ENCODE data around the gene FCHO2. TPM values are rescaled to one million over a fixed set of nuclear protein-coding genes. Genes with fewer than 3 reads are reported as not detected.
"Not testable (repeated sequence)": the region's sequence is repeated elsewhere in the genome, so short reads cannot be mapped to it uniquely, and the experiment has no call there.

The FCHO2 gene
- polyA plus RNA-seq, 6 donors from 2014 or later = 2.2 to 3.7 (median 3.1) TPM; not detected in 1

DNA sequence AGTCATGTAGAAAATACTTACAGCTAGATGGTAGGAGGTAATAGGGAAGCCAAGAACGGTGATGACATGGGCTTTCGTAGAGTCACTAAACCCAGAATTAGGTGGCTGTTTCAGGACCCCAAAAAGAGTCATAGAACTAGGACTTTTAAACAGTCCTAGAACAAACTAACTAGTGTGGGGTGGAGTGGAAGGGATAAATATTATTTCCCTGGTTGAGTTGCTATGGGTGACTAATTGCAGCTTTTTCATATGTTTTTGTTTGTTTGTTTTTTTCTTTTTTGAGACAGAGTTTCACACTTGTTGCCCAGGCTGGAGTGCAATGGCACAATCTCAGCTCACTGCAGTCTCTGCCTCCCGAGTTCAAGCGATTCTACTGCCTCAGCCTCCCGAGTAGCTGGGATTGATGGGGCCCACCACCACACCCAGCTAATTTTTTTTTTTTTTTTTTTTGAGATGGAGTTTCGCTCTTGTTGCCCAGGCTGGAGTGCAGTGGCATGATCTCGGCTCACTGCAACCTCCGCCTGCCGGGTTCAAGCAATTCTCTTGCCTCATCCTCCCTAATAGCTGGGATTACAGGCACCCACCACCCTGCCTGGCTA lies 69.2 kb downstream of the FCHO2 start:
- not testable (repeated sequence) for DNase-seq; ATAC-seq (ENCODE audit: low read depth in 2 of 2); H3K27me3 Mint-ChIP-seq; H3K4me3 Mint-ChIP-seq; H3K4me1 Mint-ChIP-seq; H3K9me3 Mint-ChIP-seq; H3K27ac Mint-ChIP-seq; H3K36me3 Mint-ChIP-seq

DNA sequence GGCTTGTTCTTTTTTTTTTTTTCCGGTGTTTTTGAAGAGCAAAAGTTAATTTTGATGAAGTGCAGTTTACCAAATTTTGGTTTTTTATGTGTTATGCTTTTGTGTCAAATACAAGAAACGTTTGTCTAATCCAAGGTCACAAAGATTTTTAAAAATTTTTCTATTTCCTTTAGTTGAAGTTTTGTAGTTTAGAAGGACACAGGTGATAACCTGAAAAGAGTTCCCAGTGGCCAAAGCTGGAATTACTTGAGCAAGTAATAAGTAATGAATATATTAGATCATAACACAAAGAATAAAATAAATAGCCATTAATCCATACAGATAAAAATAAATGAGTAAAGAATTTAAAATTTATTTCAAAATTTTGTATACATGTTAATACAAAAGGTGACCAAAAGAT lies 71.5 kb downstream of the FCHO2 start:
- Mint-ChIP-seq H3K4me3 (no peak overlapping the region), H3K36me3 (no peaks in the 10 kb centered on the region), H3K9me3 (no peaks in the 10 kb centered on the region), H3K27me3 (no peaks in the 10 kb centered on the region), H3K4me1 (no peaks in the 10 kb centered on the region), H3K27ac (no peak overlapping the region)
- DNase-seq (no peak), ATAC-seq (ENCODE audit: low read depth in 2 of 2) (no peak)

DNA sequence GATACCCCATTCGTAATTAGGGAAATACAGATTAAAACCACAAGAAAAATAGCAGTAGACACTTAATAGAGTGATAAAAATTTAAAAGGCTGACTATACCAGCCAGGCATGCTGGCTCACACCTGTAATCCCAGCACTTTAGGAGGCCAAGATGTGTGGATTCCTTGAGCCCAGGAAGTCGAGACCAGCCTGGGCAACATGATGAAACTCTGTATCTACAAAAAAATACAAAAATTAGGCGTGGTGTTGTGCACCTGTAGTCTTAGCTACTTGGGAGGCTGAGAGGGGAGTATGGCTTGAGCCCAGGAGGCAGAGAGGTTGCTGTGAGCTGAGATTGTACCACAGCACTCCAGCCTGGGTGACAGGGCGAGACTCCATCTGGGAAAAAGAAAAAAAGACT lies 72.0 kb downstream of the FCHO2 start:
- Mint-ChIP-seq H3K36me3 (no peaks in the 10 kb centered on the region), H3K4me3 (no peak overlapping the region), H3K27me3 (no peaks in the 10 kb centered on the region), H3K9me3 (no peaks in the 10 kb centered on the region), H3K27ac (no peak overlapping the region), H3K4me1 (no peaks in the 10 kb centered on the region)
- DNase-seq (no peak), ATAC-seq (ENCODE audit: low read depth in 2 of 2) (no peak)

DNA sequence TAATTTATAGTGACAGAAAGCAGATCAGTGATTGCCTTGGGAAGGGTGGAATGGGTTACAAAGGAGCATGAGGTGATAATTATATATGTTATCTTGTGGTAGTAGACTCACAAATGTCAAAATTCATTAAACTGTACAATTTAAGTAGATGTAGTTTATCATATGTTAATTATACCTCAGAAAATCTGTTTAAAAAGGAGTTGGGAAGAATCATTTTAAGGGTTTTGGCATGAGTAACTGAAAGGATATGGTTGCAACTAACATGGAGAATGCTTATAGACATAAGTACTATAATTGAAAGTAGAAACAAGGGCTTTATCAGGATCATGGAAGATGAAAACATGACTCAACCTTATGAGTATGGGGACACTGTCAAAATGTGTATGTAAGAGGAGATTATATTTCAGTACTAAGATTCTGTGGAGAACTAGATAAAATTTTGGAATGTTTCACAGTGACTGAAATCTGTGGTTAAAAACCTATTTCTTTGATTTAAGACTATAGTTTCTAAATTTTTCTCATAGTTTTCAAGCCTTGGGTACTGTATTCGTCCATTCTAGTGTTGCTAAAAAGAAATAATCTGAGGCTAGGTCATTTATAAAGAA lies 73.3 kb downstream of the FCHO2 start:
- Mint-ChIP-seq H3K4me3 (no peak overlapping the region), H3K27me3 (no peaks in the 10 kb centered on the region), H3K9me3 (no peaks in the 10 kb centered on the region), H3K4me1 (no peaks in the 10 kb centered on the region), H3K27ac (no peak overlapping the region), H3K36me3 (no peaks in the 10 kb centered on the region)
- no peak for DNase-seq
- no peak for ATAC-seq (ENCODE audit: low read depth in 2 of 2)

GRCh38 chr5:73030531-73030930 lies 74.7 kb downstream of the FCHO2 start:
- ATAC-seq (ENCODE audit: low read depth in 2 of 2) (no peak), DNase-seq (no peak)
- no peaks in the 10 kb centered on the region for H3K4me1 Mint-ChIP-seq
- no peak overlapping the region for H3K27ac Mint-ChIP-seq
- H3K9me3 Mint-ChIP-seq = no peaks in the 10 kb centered on the region
- no peak overlapping the region for H3K4me3 Mint-ChIP-seq
- H3K27me3 Mint-ChIP-seq = no peaks in the 10 kb centered on the region
- no peaks in the 10 kb centered on the region for H3K36me3 Mint-ChIP-seq

GRCh38 chr5:73030995-73031394 lies 75.2 kb downstream of the FCHO2 start:
- Mint-ChIP-seq H3K27ac (no peak overlapping the region), H3K36me3 (no peaks in the 10 kb centered on the region), H3K27me3 (no peaks in the 10 kb centered on the region), H3K4me1 (no peaks in the 10 kb centered on the region), H3K4me3 (no peak overlapping the region), H3K9me3 (no peaks in the 10 kb centered on the region)
- DNase-seq (no peak), ATAC-seq (ENCODE audit: low read depth in 2 of 2) (no peak)

GRCh38 chr5:73031839-73032238 lies 76.0 kb downstream of the FCHO2 start:
- Mint-ChIP-seq H3K27me3 (no peaks in the 10 kb centered on the region), H3K4me1 (no peaks in the 10 kb centered on the region), H3K9me3 (no peaks in the 10 kb centered on the region), H3K27ac (no peak overlapping the region), H3K4me3 (no peak overlapping the region), H3K36me3 (no peaks in the 10 kb centered on the region)
- ATAC-seq (ENCODE audit: low read depth in 2 of 2) (no peak), DNase-seq (no peak)

- no peak overlapping the region for H3K4me3 Mint-ChIP-seq
- H3K36me3 Mint-ChIP-seq = no peaks in the 10 kb centered on the region
- H3K27me3 Mint-ChIP-seq = no peaks in the 10 kb centered on the region
- no peaks in the 10 kb centered on the region for H3K4me1 Mint-ChIP-seq
- DNase-seq = no peak
- no peaks in the 10 kb centered on the region for H3K9me3 Mint-ChIP-seq
- no peak overlapping the region for H3K27ac Mint-ChIP-seq
- ATAC-seq (ENCODE audit: low read depth in 2 of 2) = no peak
Measured at GRCh38 chr5:73032635-73033034, 76.8 kb downstream of the FCHO2 start.

DNA sequence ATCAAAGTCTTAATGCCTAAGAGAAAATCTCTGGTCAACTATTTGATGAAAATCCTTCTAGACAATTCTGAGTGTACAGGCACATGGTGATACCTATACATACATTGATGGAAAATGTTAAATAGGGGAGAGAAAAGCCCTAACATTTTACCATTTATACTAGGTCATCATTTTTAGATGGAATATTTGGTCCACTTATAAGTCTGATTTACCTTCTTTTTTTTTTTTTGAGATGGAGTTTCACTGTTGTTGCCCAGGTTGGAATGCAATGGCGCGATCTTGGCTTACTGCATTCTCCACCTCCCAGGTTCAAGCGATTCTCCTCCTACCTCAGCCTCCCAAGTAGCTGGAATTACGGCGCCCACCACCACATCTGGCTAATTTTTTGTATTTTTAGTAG lies 81.7 kb downstream of the FCHO2 start:
- ATAC-seq (ENCODE audit: low read depth in 2 of 2) (no peak), DNase-seq (no peak)
- H3K27ac Mint-ChIP-seq = no peak overlapping the region
- peak overlapping the region in 1 of 8 donors; percentile 10 for H3K4me3 Mint-ChIP-seq
- no peaks in the 10 kb centered on the region for H3K27me3 Mint-ChIP-seq
- no peaks in the 10 kb centered on the region for H3K36me3 Mint-ChIP-seq
- H3K9me3 Mint-ChIP-seq = no peaks in the 10 kb centered on the region
- no peaks in the 10 kb centered on the region for H3K4me1 Mint-ChIP-seq

DNA sequence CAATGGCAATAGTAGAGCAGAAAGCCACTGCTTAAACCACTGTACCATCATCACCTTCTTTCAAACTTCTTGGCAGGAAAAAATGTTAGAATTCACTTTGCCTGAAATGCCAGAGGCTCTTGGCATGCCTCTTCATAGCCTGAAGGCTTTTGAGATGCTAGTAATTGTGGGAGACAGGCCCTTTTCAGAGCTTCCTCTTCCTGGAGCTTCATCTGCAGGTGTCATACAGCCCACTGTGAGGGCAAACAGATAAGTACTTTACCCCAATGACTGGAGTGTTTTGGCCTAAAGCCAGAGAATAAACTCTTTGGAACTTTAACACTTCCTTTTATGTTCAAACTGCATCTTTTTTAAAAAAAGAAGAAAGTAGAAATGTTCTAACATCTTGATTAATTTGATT lies 83.2 kb downstream of the FCHO2 start:
- ATAC-seq (ENCODE audit: low read depth in 2 of 2) (no peak), DNase-seq (no peak)
- peaks cover 0 to 2% (median 0%) of the 10 kb centered on the region in 7 donors for H3K9me3 Mint-ChIP-seq
- no peaks in the 10 kb centered on the region for H3K4me1 Mint-ChIP-seq
- H3K27me3 Mint-ChIP-seq = no peaks in the 10 kb centered on the region
- H3K4me3 Mint-ChIP-seq = no peak overlapping the region
- H3K27ac Mint-ChIP-seq = no peak overlapping the region
- H3K36me3 Mint-ChIP-seq = peaks cover 4 to 5% of the 10 kb centered on the region in 2 donors

DNA sequence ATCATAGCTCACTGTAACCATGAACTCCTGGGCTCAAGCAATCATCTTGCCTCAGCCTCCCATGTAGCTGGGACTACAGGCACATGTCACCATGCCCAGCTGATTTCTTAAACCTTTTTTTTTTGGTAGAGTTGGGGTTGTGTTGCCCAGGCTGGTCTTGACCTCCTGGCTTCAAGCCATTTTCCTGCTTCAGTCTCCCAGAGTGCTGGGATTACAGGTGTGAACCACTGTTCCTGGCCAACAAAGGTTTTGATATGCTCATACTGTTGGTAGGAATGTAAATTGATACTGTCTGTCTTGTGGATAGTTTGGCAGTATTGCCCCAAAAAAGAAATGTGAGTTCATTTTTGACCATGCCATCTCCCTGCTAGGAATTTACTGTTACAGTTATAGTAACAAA lies 87.2 kb downstream of the FCHO2 start:
- peaks cover 0 to 16% (median 7%) of the 10 kb centered on the region in 7 donors for H3K9me3 Mint-ChIP-seq
- H3K4me3 Mint-ChIP-seq = no peak overlapping the region
- H3K36me3 Mint-ChIP-seq = peaks cover 13 to 22% of the 10 kb centered on the region in 2 donors
- DNase-seq (no peak), ATAC-seq (ENCODE audit: low read depth in 2 of 2) (no peak)
- H3K4me1 Mint-ChIP-seq = no peaks in the 10 kb centered on the region
- H3K27me3 Mint-ChIP-seq = no peaks in the 10 kb centered on the region
- no peak overlapping the region for H3K27ac Mint-ChIP-seq

DNA sequence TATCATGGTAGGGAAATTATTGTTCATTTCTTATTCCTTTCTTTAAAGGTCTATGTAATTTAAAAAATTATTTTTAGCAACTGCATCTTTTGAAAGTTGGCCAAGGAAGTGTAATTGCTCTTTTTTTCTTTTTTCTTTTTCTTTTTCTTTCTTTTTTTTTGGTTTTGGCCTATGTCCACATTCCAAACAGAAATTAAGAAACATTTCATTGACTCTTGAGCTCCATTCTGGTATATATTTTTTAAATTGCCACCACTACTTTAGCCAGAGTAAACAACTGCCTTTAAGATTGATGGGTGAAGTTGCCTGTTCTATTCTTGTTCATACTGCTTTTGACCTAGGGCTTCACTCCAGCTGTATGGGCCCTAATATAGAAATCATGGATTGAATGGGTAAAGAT lies 88.7 kb downstream of the FCHO2 start:
- H3K27me3 Mint-ChIP-seq = no peaks in the 10 kb centered on the region
- H3K4me3 Mint-ChIP-seq = no peak overlapping the region
- ATAC-seq (ENCODE audit: low read depth in 2 of 2) = no peak
- H3K27ac Mint-ChIP-seq = no peak overlapping the region
- H3K4me1 Mint-ChIP-seq = no peaks in the 10 kb centered on the region
- peaks cover 13 to 29% of the 10 kb centered on the region in 2 donors for H3K36me3 Mint-ChIP-seq
- H3K9me3 Mint-ChIP-seq = peaks cover 0 to 19% (median 7%) of the 10 kb centered on the region in 7 donors
- DNase-seq = no peak

DNA sequence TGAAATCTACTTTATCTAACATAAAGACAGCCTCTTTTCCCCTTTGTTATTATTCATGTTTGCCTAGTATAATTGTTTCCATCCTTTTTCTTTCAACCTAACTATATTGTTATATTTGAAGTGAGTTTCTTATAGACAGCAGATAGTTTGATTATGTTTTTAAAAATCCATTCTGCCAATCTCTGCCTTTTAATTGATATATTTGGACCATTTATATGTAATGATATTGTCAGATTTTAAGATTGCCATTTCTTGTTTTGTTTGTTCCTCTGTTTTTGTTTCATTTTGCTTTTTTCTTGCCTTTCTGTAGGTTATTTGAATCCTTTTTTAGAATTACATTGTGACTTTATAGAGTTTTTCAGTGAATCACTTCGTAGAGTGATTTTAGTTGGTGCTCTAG lies 89.8 kb downstream of the FCHO2 start:
- H3K9me3 Mint-ChIP-seq = peaks cover 0 to 19% (median 7%) of the 10 kb centered on the region in 7 donors
- peaks cover 13 to 30% of the 10 kb centered on the region in 2 donors for H3K36me3 Mint-ChIP-seq
- H3K27me3 Mint-ChIP-seq = no peaks in the 10 kb centered on the region
- no peak overlapping the region for H3K4me3 Mint-ChIP-seq
- DNase-seq (no peak), ATAC-seq (ENCODE audit: low read depth in 2 of 2) (no peak)
- H3K4me1 Mint-ChIP-seq = no peaks in the 10 kb centered on the region
- H3K27ac Mint-ChIP-seq = no peak overlapping the region

- DNase-seq (no peak), ATAC-seq (ENCODE audit: low read depth in 2 of 2) (no peak)
- H3K27ac Mint-ChIP-seq = no peak overlapping the region
- H3K9me3 Mint-ChIP-seq = no peaks in the 10 kb centered on the region
- H3K4me3 Mint-ChIP-seq = no peak overlapping the region
- no peaks in the 10 kb centered on the region for H3K4me1 Mint-ChIP-seq
- no peaks in the 10 kb centered on the region for H3K27me3 Mint-ChIP-seq
- peaks cover 0 to 8% of the 10 kb centered on the region in 2 donors for H3K36me3 Mint-ChIP-seq
Measured at GRCh38 chr5:73061593-73061992, 105.8 kb downstream of the FCHO2 start.

DNA sequence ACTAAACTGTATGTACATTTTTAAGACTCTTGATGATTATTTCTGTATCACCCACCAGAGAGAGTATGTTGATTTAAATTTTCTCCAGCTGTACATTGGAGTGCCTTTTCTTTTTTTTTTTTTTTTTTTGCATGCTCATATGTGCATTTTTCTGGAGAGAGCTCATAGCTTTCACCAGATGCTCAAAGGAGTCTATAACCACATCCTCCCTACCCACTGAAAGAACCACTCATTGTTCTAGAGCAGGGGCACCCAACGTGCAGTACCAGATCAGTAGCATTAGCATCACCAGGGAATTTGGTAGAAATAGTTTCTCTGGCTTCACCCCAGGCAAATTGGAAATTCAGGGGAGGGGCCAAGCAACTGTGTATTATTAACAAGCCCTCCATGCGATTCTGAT lies 110.6 kb downstream of the FCHO2 start:
- Mint-ChIP-seq H3K4me3 (no peak overlapping the region), H3K4me1 (no peaks in the 10 kb centered on the region), H3K9me3 (peaks cover 0 to 1% (median 0%) of the 10 kb centered on the region in 7 donors), H3K36me3 (peaks cover 0 to 11% of the 10 kb centered on the region in 2 donors), H3K27me3 (no peaks in the 10 kb centered on the region), H3K27ac (no peak overlapping the region)
- ATAC-seq (ENCODE audit: low read depth in 2 of 2) (no peak), DNase-seq (no peak)
